ENCODE measurements around the gene ANK2. TPM values are rescaled to one million over a fixed set of nuclear protein-coding genes. Genes with fewer than 3 reads are reported as not detected.

Gene ANK2
- total and polyA plus RNA-seq, 2 of the 13 experiments (the other 11 are each of a cell fraction or from before 2014, with no cell fraction given), result 2.7 to 15.1 TPM

GRCh38 chr4:113145519-113146291, 96.3 kb downstream of the ANK2 start (continued):
- no peak for TF ChIP-seq ZBTB37 (CRISPR knock-in tag; IDR thresholded peaks at IDR 0.05)
- peak; percentile 28; the same call in 1 of the 2 replicates for TF ChIP-seq ZNF784 (CRISPR knock-in tag; IDR thresholded peaks at IDR 0.05; ENCODE audit: borderline replicate concordance)
- TF ChIP-seq RFXAP (CRISPR knock-in tag; IDR thresholded peaks at IDR 0.05; ENCODE audit: borderline replicate concordance), result no peak
- TF ChIP-seq ZNF510 (CRISPR knock-in tag; IDR thresholded peaks at IDR 0.05; ENCODE audit: low read depth), result 0 out of 2 replicates have a peak, but pooled peaks have one; percentile 14
- TF ChIP-seq RBFOX2 (IDR thresholded peaks at IDR 0.05; ENCODE audit: low read depth, low read length), result peak; percentile 63
- no peak for TF ChIP-seq RBM22 (optimal IDR thresholded peaks at IDR 0.05; ENCODE audit: low read length)
- no peak for TF ChIP-seq MYNN (CRISPR knock-in tag; IDR thresholded peaks at IDR 0.05; ENCODE audit: low read depth)
- no peak for TF ChIP-seq ZNF772 (CRISPR knock-in tag; IDR thresholded peaks at IDR 0.05)
- TF ChIP-seq THRA (CRISPR knock-in tag; IDR thresholded peaks at IDR 0.05; ENCODE audit: borderline replicate concordance), result no peak
- no peak for TF ChIP-seq YY1 (IDR thresholded peaks at IDR 0.05; ENCODE audit: insufficient read depth, insufficient replicate concordance, low read depth, low read length)
- no peak; the same call in 1 of the 2 replicates for TF ChIP-seq KMT2A (CRISPR knock-in tag; IDR thresholded peaks at IDR 0.05)
- peak; percentile 54; the same call in 1 of the 2 replicates for TF ChIP-seq SOX5 (CRISPR knock-in tag; IDR thresholded peaks at IDR 0.05; ENCODE audit: borderline replicate concordance)
- no peak for TF ChIP-seq BRF2 (CRISPR knock-in tag; IDR thresholded peaks at IDR 0.05)
- TF ChIP-seq CREB1 (IDR thresholded peaks at IDR 0.05), result peak; percentile 9; the same call in 1 of the 2 replicates
- no peak; the same call in 1 of the 2 replicates for TF ChIP-seq CREB1 (CRISPR knock-in tag; IDR thresholded peaks at IDR 0.05)
- TF ChIP-seq JUND (CRISPR knock-in tag; IDR thresholded peaks at IDR 0.05), result 0 out of 2 replicates have a peak, but pooled peaks have one; percentile 17
- no peak for TF ChIP-seq GLMP (CRISPR knock-in tag; IDR thresholded peaks at IDR 0.05; ENCODE audit: borderline replicate concordance)
- no peak for TF ChIP-seq HNRNPK (IDR thresholded peaks at IDR 0.05; ENCODE audit: low read depth, low read length, poor library complexity, severe bottlenecking)
- TF ChIP-seq RXRA (CRISPR knock-in tag; IDR thresholded peaks at IDR 0.05), result no peak
